ENCODE measurements around the gene CHRM2. TPM values are rescaled to one million over a fixed set of nuclear protein-coding genes. Genes with fewer than 3 reads are reported as not detected.
A peak's percentile ranks its signal among the peaks of the same experiment; 100 is the strongest.

CHRM2 gene
- polyA plus RNA-seq, 1 of the 3 experiments (the other 2 are of a cell fraction) = 0.23 TPM

DNA sequence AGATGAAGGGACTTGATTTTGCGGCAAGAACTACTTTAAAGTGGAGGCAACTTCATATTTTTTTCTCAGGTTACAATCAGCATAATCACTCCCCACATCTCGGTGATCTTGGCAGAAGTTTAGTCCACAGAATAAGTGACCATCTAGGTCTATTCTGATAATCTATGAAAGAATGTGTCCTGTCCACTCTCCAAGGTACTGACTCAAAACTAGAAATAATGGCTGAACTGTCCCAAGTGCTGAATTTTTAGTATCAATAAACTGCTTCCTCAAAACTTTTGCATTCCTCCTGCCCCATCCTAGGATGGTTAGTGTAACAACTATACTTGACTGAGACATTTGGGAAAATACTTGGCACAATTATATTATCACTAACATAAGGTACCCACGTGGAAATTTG is 10.9 kb upstream of the CHRM2 start:
- Histone ChIP-seq H3K9me2 (no peaks in the 10 kb centered on the region), H3K27me3 (ENCODE audit: insufficient read depth) (no peaks in the 10 kb centered on the region), H3K4me2 (no peak overlapping the region), H3K27ac (ENCODE audit: low read depth in 2 of 2, low read length in 1 of 2) (no peak overlapping the region), H3K79me2 (ENCODE audit: insufficient read depth) (no peaks in the 10 kb centered on the region), H3K36me3 (replicated peaks in 1 of 2; ENCODE audit: control insufficient read depth in 1 of 2, insufficient read depth in 2 of 2, low read length in 1 of 2) (no peaks in the 10 kb centered on the region), H3K4me3 (ENCODE audit: low read depth in 2 of 2, low read length in 1 of 2) (no peak overlapping the region), H4K20me1 (ENCODE audit: insufficient read depth) (no peaks in the 10 kb centered on the region), H3K4me1 (ENCODE audit: control insufficient read depth in 1 of 2, insufficient read depth in 2 of 2, low read depth in 1 of 2, low read length in 1 of 2) (no peaks in the 10 kb centered on the region), H3F3A (replicated peaks; ENCODE audit: insufficient read depth) (no peaks in the 10 kb centered on the region), H2AFZ (ENCODE audit: low read depth) (no peak overlapping the region), H3K9me3 (no peaks in the 10 kb centered on the region), H3K9ac (no peak overlapping the region)
- TF ChIP-seq REST (IDR thresholded peaks at IDR 0.05; ENCODE audit: low read depth, low read length) (peak; percentile 84), RAD21 (IDR thresholded peaks at IDR 0.05; ENCODE audit: low read length) (no peak)
- CTCF ChIA-PET = interaction anchor here (1.8 to 2.8 kb wide), 2 partner anchors 17 kb away, joined by 7 to 10 read pairs; no protein-coding TSS in a partner anchor
- no peak for DNase-seq
- 30% methylated on average over 3 of the region's 3 CpGs for WGBS (ENCODE audit: low lambda C conversion rate)
- POLR2A ChIA-PET = no interaction called here

GRCh38 chr7:136859803-136860202 is 8.6 kb upstream of the CHRM2 start:
- DNase-seq = no peak
- ChIA-PET POLR2A (no interaction called here), CTCF (interaction anchor here (1.9 to 2.8 kb wide), 2 partner anchors 9 to 15 kb away, joined by 7 to 10 read pairs; partner anchors contain the start of gene CHRM2)
- H3K4me2 ChIP-seq = no peak overlapping the region
- no peaks in the 10 kb centered on the region for H3K9me3 ChIP-seq
- no peaks in the 10 kb centered on the region for H3F3A ChIP-seq (replicated peaks; ENCODE audit: insufficient read depth)
- no peaks in the 10 kb centered on the region for H3K79me2 ChIP-seq (ENCODE audit: insufficient read depth)
- no peak overlapping the region for H2AFZ ChIP-seq (ENCODE audit: low read depth)
- no peak overlapping the region for H3K27ac ChIP-seq (ENCODE audit: low read depth in 2 of 2, low read length in 1 of 2)
- WGBS (ENCODE audit: low lambda C conversion rate) = 24% methylated on average over 1 of the region's 1 CpG
- H4K20me1 ChIP-seq (ENCODE audit: insufficient read depth) = no peaks in the 10 kb centered on the region
- no peaks in the 10 kb centered on the region for H3K9me2 ChIP-seq
- H3K4me3 ChIP-seq (ENCODE audit: low read depth in 2 of 2, low read length in 1 of 2) = no peak overlapping the region
- no peaks in the 10 kb centered on the region for H3K27me3 ChIP-seq (ENCODE audit: insufficient read depth)
- H3K9ac ChIP-seq = no peak overlapping the region
- TF ChIP-seq YY1 (IDR thresholded peaks at IDR 0.05; ENCODE audit: low read depth) (no peak), JUND (IDR thresholded peaks at IDR 0.05) (no peak), TCF12 (IDR thresholded peaks at IDR 0.05) (no peak), GATA2 (CRISPR knock-in tag; IDR thresholded peaks at IDR 0.05) (no peak), NFIC (IDR thresholded peaks at IDR 0.05; ENCODE audit: borderline replicate concordance) (no peak), POLR2AphosphoS5 (IDR thresholded peaks at IDR 0.05; ENCODE audit: low read depth, low read length) (no peak), TEAD4 (IDR thresholded peaks at IDR 0.05; ENCODE audit: borderline replicate concordance, insufficient read depth) (no peak), MXI1 (IDR thresholded peaks at IDR 0.05; ENCODE audit: low read depth, low read length) (no peak), RFX5 (IDR thresholded peaks at IDR 0.05; ENCODE audit: low read length) (no peak), CTCF (IDR thresholded peaks at IDR 0.05) (no peak), MEF2A (IDR thresholded peaks at IDR 0.05; ENCODE audit: borderline replicate concordance, low read depth) (no peak), FOXM1 (IDR thresholded peaks at IDR 0.05; ENCODE audit: low read depth) (no peak), FOXJ3 (CRISPR knock-in tag; IDR thresholded peaks at IDR 0.05) (no peak)
- TF ChIP-seq, protein P1, sequence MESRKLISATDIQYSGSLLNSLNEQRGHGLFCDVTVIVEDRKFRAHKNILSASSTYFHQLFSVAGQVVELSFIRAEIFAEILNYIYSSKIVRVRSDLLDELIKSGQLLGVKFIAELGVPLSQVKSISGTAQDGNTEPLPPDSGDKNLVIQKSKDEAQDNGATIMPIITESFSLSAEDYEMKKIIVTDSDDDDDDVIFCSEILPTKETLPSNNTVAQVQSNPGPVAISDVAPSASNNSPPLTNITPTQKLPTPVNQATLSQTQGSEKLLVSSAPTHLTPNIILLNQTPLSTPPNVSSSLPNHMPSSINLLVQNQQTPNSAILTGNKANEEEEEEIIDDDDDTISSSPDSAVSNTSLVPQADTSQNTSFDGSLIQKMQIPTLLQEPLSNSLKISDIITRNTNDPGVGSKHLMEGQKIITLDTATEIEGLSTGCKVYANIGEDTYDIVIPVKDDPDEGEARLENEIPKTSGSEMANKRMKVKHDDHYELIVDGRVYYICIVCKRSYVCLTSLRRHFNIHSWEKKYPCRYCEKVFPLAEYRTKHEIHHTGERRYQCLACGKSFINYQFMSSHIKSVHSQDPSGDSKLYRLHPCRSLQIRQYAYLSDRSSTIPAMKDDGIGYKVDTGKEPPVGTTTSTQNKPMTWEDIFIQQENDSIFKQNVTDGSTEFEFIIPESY (IDR thresholded peaks at IDR 0.05; ENCODE audit: borderline replicate concordance, low read depth) = no peak
- H3K36me3 ChIP-seq (replicated peaks in 1 of 2; ENCODE audit: control insufficient read depth in 1 of 2, insufficient read depth in 2 of 2, low read length in 1 of 2) = no peaks in the 10 kb centered on the region
- H3K4me1 ChIP-seq (ENCODE audit: control insufficient read depth in 1 of 2, insufficient read depth in 2 of 2, low read depth in 1 of 2, low read length in 1 of 2) = no peaks in the 10 kb centered on the region
